ENCODE data around the gene PNMA8A.

- TF ChIP-seq, protein P1, sequence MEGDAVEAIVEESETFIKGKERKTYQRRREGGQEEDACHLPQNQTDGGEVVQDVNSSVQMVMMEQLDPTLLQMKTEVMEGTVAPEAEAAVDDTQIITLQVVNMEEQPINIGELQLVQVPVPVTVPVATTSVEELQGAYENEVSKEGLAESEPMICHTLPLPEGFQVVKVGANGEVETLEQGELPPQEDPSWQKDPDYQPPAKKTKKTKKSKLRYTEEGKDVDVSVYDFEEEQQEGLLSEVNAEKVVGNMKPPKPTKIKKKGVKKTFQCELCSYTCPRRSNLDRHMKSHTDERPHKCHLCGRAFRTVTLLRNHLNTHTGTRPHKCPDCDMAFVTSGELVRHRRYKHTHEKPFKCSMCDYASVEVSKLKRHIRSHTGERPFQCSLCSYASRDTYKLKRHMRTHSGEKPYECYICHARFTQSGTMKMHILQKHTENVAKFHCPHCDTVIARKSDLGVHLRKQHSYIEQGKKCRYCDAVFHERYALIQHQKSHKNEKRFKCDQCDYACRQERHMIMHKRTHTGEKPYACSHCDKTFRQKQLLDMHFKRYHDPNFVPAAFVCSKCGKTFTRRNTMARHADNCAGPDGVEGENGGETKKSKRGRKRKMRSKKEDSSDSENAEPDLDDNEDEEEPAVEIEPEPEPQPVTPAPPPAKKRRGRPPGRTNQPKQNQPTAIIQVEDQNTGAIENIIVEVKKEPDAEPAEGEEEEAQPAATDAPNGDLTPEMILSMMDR (conservative IDR thresholded peaks at IDR 0.05 in 1 of 2, IDR thresholded peaks at IDR 0.05 in 1 of 2; ENCODE audit: extremely low read depth in 1 of 2, insufficient read depth in 1 of 2, low read depth in 1 of 2, low read length in 2 of 2), result no peak
- no peak for TF ChIP-seq EZH2 (IDR thresholded peaks at IDR 0.05; ENCODE audit: borderline replicate concordance, low read length)
Measured at GRCh38 chr19:46481223-46481848, 10.0 kb upstream of the PNMA8A start.

Measured in mammary epithelial cell (primary cell).